ENCODE data around the gene MSX1. TPM values are rescaled to one million over a fixed set of nuclear protein-coding genes. Genes with fewer than 3 reads are reported as not detected.

MSX1 gene
- total RNA-seq, 1 experiment from 2014 or later: 0.07 TPM

- no peak overlapping the region for H3K4me3 ChIP-seq (ENCODE audit: insufficient read depth, low read depth, low read length)
- H3K27me3 ChIP-seq (ENCODE audit: control insufficient read depth, insufficient read depth, low read length): peaks cover 100% of the 10 kb centered on the region
- no peaks in the 10 kb centered on the region for H3K36me3 ChIP-seq (replicated peaks; ENCODE audit: control insufficient read depth, insufficient read depth, low read length)
- peak; percentile 94 for DNase-seq
Measured at GRCh38 chr4:4867375-4868039, 8.0 kb downstream of the MSX1 start.

- Histone ChIP-seq H3K27me3 (ENCODE audit: control insufficient read depth, insufficient read depth, low read length) (peaks cover 100% of the 10 kb centered on the region), H3K36me3 (replicated peaks; ENCODE audit: control insufficient read depth, insufficient read depth, low read length) (no peaks in the 10 kb centered on the region), H3K4me3 (ENCODE audit: insufficient read depth, low read depth, low read length) (no peak overlapping the region)
- DNase-seq: peak; percentile 56
Measured at GRCh38 chr4:4868040-4868757, 8.7 kb downstream of the MSX1 start.

- H3K4me3 ChIP-seq (ENCODE audit: insufficient read depth, low read depth, low read length): no peak overlapping the region
- DNase-seq: peak; percentile 55
Measured at GRCh38 chr4:4868758-4869723, 9.6 kb downstream of the MSX1 start.

GRCh38 chr4:4869731-4870571, 10.5 kb downstream of the MSX1 start:
- Histone ChIP-seq H3K4me3 (ENCODE audit: insufficient read depth, low read depth, low read length) (peak overlapping the region; percentile 5; the same call in 1 of the 2 replicates), H3K36me3 (replicated peaks; ENCODE audit: control insufficient read depth, insufficient read depth, low read length) (no peaks in the 10 kb centered on the region), H3K27me3 (ENCODE audit: control insufficient read depth, insufficient read depth, low read length) (peaks cover 100% of the 10 kb centered on the region)
- DNase-seq: peak; percentile 84

More at GRCh38 chr4:4868758-4869723, 9.6 kb downstream of the MSX1 start:
- H3K27me3 ChIP-seq (ENCODE audit: control insufficient read depth, insufficient read depth, low read length): peaks cover 100% of the 10 kb centered on the region
- no peaks in the 10 kb centered on the region for H3K36me3 ChIP-seq (replicated peaks; ENCODE audit: control insufficient read depth, insufficient read depth, low read length)

GRCh38 chr4:4870576-4871241, 11.2 kb downstream of the MSX1 start:
- H3K36me3 ChIP-seq (replicated peaks; ENCODE audit: control insufficient read depth, insufficient read depth, low read length): no peaks in the 10 kb centered on the region
- H3K4me3 ChIP-seq (ENCODE audit: insufficient read depth, low read depth, low read length): peak overlapping the region; percentile 5; the same call in 1 of the 2 replicates
- peaks cover 100% of the 10 kb centered on the region for H3K27me3 ChIP-seq (ENCODE audit: control insufficient read depth, insufficient read depth, low read length)
- DNase-seq: peak; percentile 43

GRCh38 chr4:4871242-4871572, 11.7 kb downstream of the MSX1 start:
- Histone ChIP-seq H3K4me3 (ENCODE audit: insufficient read depth, low read depth, low read length) (peak overlapping the region; percentile 10; the same call in 1 of the 2 replicates), H3K36me3 (replicated peaks; ENCODE audit: control insufficient read depth, insufficient read depth, low read length) (no peaks in the 10 kb centered on the region), H3K27me3 (ENCODE audit: control insufficient read depth, insufficient read depth, low read length) (peaks cover 100% of the 10 kb centered on the region)
- DNase-seq: peak; percentile 80

GRCh38 chr4:4871573-4872313, 12.3 kb downstream of the MSX1 start:
- DNase-seq: no peak
- Histone ChIP-seq H3K4me3 (ENCODE audit: insufficient read depth, low read depth, low read length) (peak overlapping the region; percentile 10; the same call in 1 of the 2 replicates), H3K27me3 (ENCODE audit: control insufficient read depth, insufficient read depth, low read length) (peaks cover 95% of the 10 kb centered on the region), H3K36me3 (replicated peaks; ENCODE audit: control insufficient read depth, insufficient read depth, low read length) (no peaks in the 10 kb centered on the region)

GRCh38 chr4:4872314-4872903, 12.9 kb downstream of the MSX1 start:
- Histone ChIP-seq H3K36me3 (replicated peaks; ENCODE audit: control insufficient read depth, insufficient read depth, low read length) (no peaks in the 10 kb centered on the region), H3K27me3 (ENCODE audit: control insufficient read depth, insufficient read depth, low read length) (peaks cover 88% of the 10 kb centered on the region), H3K4me3 (ENCODE audit: insufficient read depth, low read depth, low read length) (no peak overlapping the region)
- DNase-seq: peak; percentile 92

- Histone ChIP-seq H3K27me3 (ENCODE audit: control insufficient read depth, insufficient read depth, low read length) (peaks cover 82% of the 10 kb centered on the region), H3K4me3 (ENCODE audit: insufficient read depth, low read depth, low read length) (no peak overlapping the region), H3K36me3 (replicated peaks; ENCODE audit: control insufficient read depth, insufficient read depth, low read length) (no peaks in the 10 kb centered on the region)
- DNase-seq: no peak
Measured at GRCh38 chr4:4873203-4873602, 13.7 kb downstream of the MSX1 start.

- Histone ChIP-seq H3K36me3 (replicated peaks; ENCODE audit: control insufficient read depth, insufficient read depth, low read length) (no peaks in the 10 kb centered on the region), H3K4me3 (ENCODE audit: insufficient read depth, low read depth, low read length) (no peak overlapping the region), H3K27me3 (ENCODE audit: control insufficient read depth, insufficient read depth, low read length) (peaks cover 74% of the 10 kb centered on the region)
- no peak for DNase-seq
Measured at GRCh38 chr4:4874254-4874653, 14.8 kb downstream of the MSX1 start.

GRCh38 chr4:4875147-4875546, 15.7 kb downstream of the MSX1 start:
- Histone ChIP-seq H3K27me3 (ENCODE audit: control insufficient read depth, insufficient read depth, low read length) (peaks cover 65% of the 10 kb centered on the region), H3K4me3 (ENCODE audit: insufficient read depth, low read depth, low read length) (no peak overlapping the region), H3K36me3 (replicated peaks; ENCODE audit: control insufficient read depth, insufficient read depth, low read length) (no peaks in the 10 kb centered on the region)
- DNase-seq: peak; percentile 31

- no peak overlapping the region for H3K4me3 ChIP-seq (ENCODE audit: insufficient read depth, low read depth, low read length)
- peaks cover 61% of the 10 kb centered on the region for H3K27me3 ChIP-seq (ENCODE audit: control insufficient read depth, insufficient read depth, low read length)
- DNase-seq: no peak
- H3K36me3 ChIP-seq (replicated peaks; ENCODE audit: control insufficient read depth, insufficient read depth, low read length): no peaks in the 10 kb centered on the region
Measured at GRCh38 chr4:4875611-4876010, 16.1 kb downstream of the MSX1 start.
